H1 (cell line): ENCODE measurements around the gene PITPNC1. TPM values are rescaled to one million over a fixed set of nuclear protein-coding genes. Genes with fewer than 3 reads are reported as not detected.

Experiments
- CTCF ChIA-PET: fragments of 300-600 bp; sonication (Branson Sonifier 250); formaldehyde crosslinking; loops from one replicate; lab custom pipeline; 2021; ENCODE audit not compliant: partially characterized antibody; lab: Charles Lee
- POLR2A ChIA-PET: fragments of 300-600 bp; sonication (Branson Sonifier 250); formaldehyde crosslinking; loops from one replicate; lab custom pipeline; 2021; ENCODE audit warnings: inconsistent platforms; ENCODE audit not compliant: partially characterized antibody; lab: Charles Lee
- DNase-seq, 2 experiments: peaks; one replicate each; pipeline versions ENCODE4 v3.0.0 to v3.0.0-alpha.2; 2010 to 2022; ENCODE audit warnings: low spot score in 2 of 2, low read depth in 1 of 2, mixed read lengths in 1 of 2
- FAIRE-seq: peaks from 2 replicates; lab custom pipeline; 2011; peaks lifted over from hg19 to GRCh38; lab: Jason Lieb, UNC
- H2AFZ ChIP-seq: 2 replicates; pipeline ENCODE4 v1.8.1; 2012; ENCODE audit warnings: low read length, inconsistent platforms
- H2AK5ac ChIP-seq: 2 replicates; pipeline ENCODE4 v1.6.1; 2013; ENCODE audit warnings: low read depth, low read length
- H2BK120ac ChIP-seq: replicated peaks from 2 replicates; pipeline ENCODE3; 2013; ENCODE audit warnings: low read depth, low read length, inconsistent platforms
- H2BK12ac ChIP-seq: 2 replicates; pipeline ENCODE4 v1.6.1; 2013; ENCODE audit warnings: low read depth, low read length
- H2BK15ac ChIP-seq: 2 replicates; pipeline ENCODE4 v1.6.1; 2013; ENCODE audit warnings: low read length
- H2BK20ac ChIP-seq: 2 replicates; pipeline ENCODE4 v1.6.1; 2013; ENCODE audit warnings: low read length
- H2BK5ac ChIP-seq: 2 replicates; pipeline ENCODE4 v1.6.1; 2013; ENCODE audit warnings: low read depth, low read length
- H3K14ac ChIP-seq: 2 replicates; pipeline ENCODE4 v1.6.1; 2013; ENCODE audit warnings: inconsistent platforms; ENCODE audit not compliant: insufficient read length
- H3K18ac ChIP-seq: 2 replicates; pipeline ENCODE4 v1.6.1; 2013; ENCODE audit warnings: low read length; ENCODE audit errors: extremely low read depth
- H3K23ac ChIP-seq: 2 replicates; pipeline ENCODE4 v1.6.1; 2013; ENCODE audit warnings: inconsistent platforms; ENCODE audit not compliant: insufficient read length
- H3K23me2 ChIP-seq: 2 replicates; pipeline ENCODE4 v1.6.1; 2013; ENCODE audit warnings: low read depth, low read length
- H3K27ac ChIP-seq: 2 replicates; pipeline ENCODE4 v1.6.1; 2011; ENCODE audit warnings: low read depth, low read length, inconsistent platforms
- H3K27me3 ChIP-seq, 4 experiments: replicated peaks in 1 of 4; 1 replicate in 1 of 4; 2 replicates in 3 of 4; pipeline versions ENCODE4 v1.6.1 to v1.8.1; 2011 to 2013; ENCODE audit warnings: low read length in 3 of 4, mild to moderate bottlenecking in 3 of 4, inconsistent platforms in 2 of 4, mixed read lengths in 2 of 4, moderate library complexity in 1 of 4; ENCODE audit not compliant: control insufficient read depth in 3 of 4, insufficient read depth in 3 of 4; ENCODE audit errors: extremely low read depth in 1 of 4
- H3K36me3 ChIP-seq, 4 experiments: 2 replicates each; pipeline versions ENCODE4 v1.6.1 to v1.8.1; 2011 to 2013; ENCODE audit warnings: mild to moderate bottlenecking in 4 of 4, low read length in 3 of 4, moderate library complexity in 2 of 4, control low read depth in 1 of 4, inconsistent platforms in 1 of 4; ENCODE audit not compliant: insufficient read depth in 4 of 4, control insufficient read depth in 2 of 4
- H3K4ac ChIP-seq: replicated peaks from 2 replicates; pipeline ENCODE3; 2013; ENCODE audit warnings: low read length, low read depth, mixed read lengths, inconsistent platforms; ENCODE audit not compliant: insufficient read length
- H3K4me1 ChIP-seq, 4 experiments: replicated peaks in 1 of 4; 1 replicate in 1 of 4; 2 replicates in 3 of 4; pipeline versions ENCODE4 v1.6.1 to v1.8.1; 2011 to 2013; ENCODE audit warnings: low read length in 3 of 4, inconsistent platforms in 2 of 4, mixed read lengths in 1 of 4; ENCODE audit not compliant: insufficient read depth in 4 of 4, control insufficient read depth in 3 of 4
- H3K4me2 ChIP-seq, 2 experiments: 2 replicates each; pipeline versions ENCODE4 v1.6.1 to v1.8.1; 2011 to 2013; ENCODE audit warnings: low read depth in 2 of 2, low read length in 2 of 2, control low read depth in 1 of 2, inconsistent platforms in 1 of 2, mild to moderate bottlenecking in 1 of 2; ENCODE audit not compliant: insufficient read depth in 1 of 2
- H3K4me3 ChIP-seq, 4 experiments: fragments of 200-600, 300-600 bp in 1 of 4; sonication (generic), shearing (Covaris generic), sonication (Bioruptor Twin) in 1 of 4; 2 replicates each; pipeline versions ENCODE4 v1.5.1 to v1.8.1; 2011 to 2016; ENCODE audit warnings: low read length in 4 of 4, low read depth in 3 of 4, control low read depth in 2 of 4, inconsistent platforms in 2 of 4, mild to moderate bottlenecking in 2 of 4, mixed read lengths in 1 of 4, moderate library complexity in 1 of 4; ENCODE audit not compliant: insufficient read depth in 2 of 4; ENCODE audit errors: extremely low read depth in 1 of 4
- H3K56ac ChIP-seq: replicated peaks from 2 replicates; pipeline ENCODE3; 2013; ENCODE audit warnings: low read depth, mild to moderate bottlenecking, mixed read lengths, low read length, inconsistent platforms; ENCODE audit not compliant: insufficient read length
- H3K79me1 ChIP-seq: 2 replicates; pipeline ENCODE4 v1.6.1; 2013; ENCODE audit warnings: low read depth, low read length, control low read depth
- H3K79me2 ChIP-seq, 2 experiments: 2 replicates each; pipeline versions ENCODE4 v1.6.1 to v1.8.1; 2012 to 2013; ENCODE audit warnings: low read length in 2 of 2, mild to moderate bottlenecking in 2 of 2, inconsistent platforms in 1 of 2; ENCODE audit not compliant: insufficient read depth in 2 of 2, control insufficient read depth in 1 of 2
- H3K9ac ChIP-seq, 4 experiments: replicated peaks in 1 of 4; 1 replicate in 1 of 4; 2 replicates in 3 of 4; pipeline versions ENCODE4 v1.6.1 to v1.8.1; 2011 to 2013; ENCODE audit warnings: low read depth in 3 of 4, low read length in 3 of 4, control low read depth in 2 of 4, mild to moderate bottlenecking in 2 of 4, moderate library complexity in 2 of 4, inconsistent platforms in 1 of 4; ENCODE audit errors: extremely low read depth in 1 of 4
- H3K9me3 ChIP-seq, 2 experiments: 2 replicates each; pipeline versions ENCODE4 v1.6.1 to v1.8.1; 2012 to 2013; ENCODE audit warnings: mild to moderate bottlenecking in 2 of 2, moderate library complexity in 2 of 2, control low read depth in 1 of 2, inconsistent platforms in 1 of 2, low read depth in 1 of 2, low read length in 1 of 2, mixed read lengths in 1 of 2; ENCODE audit not compliant: insufficient read depth in 2 of 2
- H4K20me1 ChIP-seq, 2 experiments: replicated peaks in 1 of 2; 2 replicates each; pipeline versions ENCODE3 to v1.8.1; 2011 to 2013; ENCODE audit warnings: inconsistent platforms in 2 of 2, low read length in 2 of 2, mild to moderate bottlenecking in 1 of 2; ENCODE audit not compliant: insufficient read depth in 2 of 2, control insufficient read depth in 1 of 2
- H4K5ac ChIP-seq: 2 replicates; pipeline ENCODE4 v1.6.1; 2013; ENCODE audit warnings: low read length, low read depth, mixed read lengths, inconsistent platforms; ENCODE audit not compliant: insufficient read length
- H4K8ac ChIP-seq: 2 replicates; pipeline ENCODE4 v1.8.0; 2013; ENCODE audit warnings: mild to moderate bottlenecking, moderate library complexity, low read length, inconsistent platforms; ENCODE audit not compliant: insufficient read depth; ENCODE audit errors: extremely low read depth
- H4K91ac ChIP-seq: replicated peaks from 2 replicates; pipeline ENCODE3; 2013; ENCODE audit warnings: low read length, mixed read lengths, inconsistent platforms; ENCODE audit not compliant: insufficient read length
- ASH2L ChIP-seq: fragments of 200-600, 300-600 bp; sonication (generic); IDR thresholded peaks from one replicate; pipeline ENCODE4 v1.7.1; 2017; ENCODE audit warnings: low read length
- BRCA1 ChIP-seq: IDR thresholded peaks from 2 replicates; pipeline ENCODE4 v1.6.1; 2012; ENCODE audit warnings: low read depth, low read length, improper control_type of control experiment
- CHD1 ChIP-seq: IDR thresholded peaks from 2 replicates; pipeline ENCODE4 v1.6.1; 2012; ENCODE audit warnings: low read depth, low read length, improper control_type of control experiment
- CREB1 ChIP-seq: IDR thresholded peaks from 2 replicates; pipeline ENCODE4 v1.6.1; 2012; ENCODE audit warnings: inconsistent platforms
- CTBP2 ChIP-seq: IDR thresholded peaks from 2 replicates; pipeline ENCODE4 v1.7.0; 2011; ENCODE audit warnings: borderline replicate concordance, mild to moderate bottlenecking, moderate library complexity, mixed read lengths, low read length; ENCODE audit not compliant: insufficient read depth, insufficient read length
- EGR1 ChIP-seq: IDR thresholded peaks from 2 replicates; pipeline ENCODE4 v1.6.1; 2011; ENCODE audit warnings: low read depth, low read length, borderline replicate concordance
- HDAC6 ChIP-seq: IDR thresholded peaks from one replicate; pipeline ENCODE4 v1.7.1; 2012; ENCODE audit warnings: low read depth, mild to moderate bottlenecking, inconsistent platforms, low read length, moderate library complexity
- RNF2 ChIP-seq: fragments of 200-900, 300-1000 bp; sonication (generic); IDR thresholded peaks from 2 replicates; pipeline ENCODE4 v1.7.1; 2016; ENCODE audit warnings: borderline replicate concordance, low read depth, mild to moderate bottlenecking, antibody characterized with exemption, low read length; ENCODE audit not compliant: poor library complexity, severe bottlenecking; ENCODE audit errors: missing control alignments
- SAP30 ChIP-seq: fragments of 300-600 bp; sonication (generic); IDR thresholded peaks from 2 replicates; pipeline ENCODE4 v1.7.1; 2012; ENCODE audit warnings: low read length, moderate library complexity, mild to moderate bottlenecking, inconsistent platforms; ENCODE audit not compliant: insufficient read depth, insufficient replicate concordance
- SP4 ChIP-seq: IDR thresholded peaks from 2 replicates; pipeline ENCODE4 v1.6.1; 2012; ENCODE audit warnings: low read length, inconsistent platforms
- TAF7 ChIP-seq: optimal IDR thresholded peaks from 2 replicates; pipeline ENCODE3; 2011; ENCODE audit warnings: low read depth, mild to moderate bottlenecking, inconsistent platforms, low read length, moderate library complexity, borderline replicate concordance
- TBP ChIP-seq: IDR thresholded peaks from 2 replicates; pipeline ENCODE4 v1.6.1; 2011; ENCODE audit warnings: low read depth, low read length, improper control_type of control experiment
- WGBS, 2 experiments: shearing (Covaris generic) in 1 of 2; methylation state at CpG; one replicate each; pipeline versions ENCODE4 v1.1.6 to v1.1.7; 2013 to 2015; ENCODE audit warnings: low lambda C conversion rate in 2 of 2, mixed read lengths in 2 of 2, inconsistent platforms in 1 of 2, low coverage in 1 of 2, missing lambda C conversion rate in 1 of 2; ENCODE audit not compliant: insufficient replicate concordance in 2 of 2, insufficient coverage in 1 of 2, insufficient read length in 1 of 2; ENCODE audit errors: extremely low coverage in 1 of 2, missing lambda C conversion rate in 1 of 2; 5-methylcytosine and 5-hydroxymethylcytosine counted together
- polyA plus RNA-seq, 7 experiments: library from polyadenylated mRNA; depleted of rRNA in 3 of 7; stranded (reverse) in 5 of 7; unstranded in 2 of 7; fragments of >200 nt in 5 of 7; fragments of 200-250 nt in 2 of 7; gene quantifications; 1 replicate in 5 of 7; 2 replicates in 1 of 7; 4 replicates in 1 of 7; pipeline versions ENCODE4 v1.2.1 to v1.2.3, GENCODE V29; 2011 to 2013; ENCODE audit warnings: missing spikeins in 2 of 7, mixed read lengths in 2 of 7
- total RNA-seq: library from RNA; stranded (reverse); fragmentation: NEBNext Ultra II Directional; extraction: Animal tissue kit (Norgen Biotek cat#: 25700); gene quantifications from 2 replicates; pipeline ENCODE4 v1.2.1, GENCODE V29; 2021
- TF ChIP-seq, protein P1 (sequence below): IDR thresholded peaks from 2 replicates; pipeline ENCODE4 v1.6.1; 2012; ENCODE audit warnings: inconsistent platforms

PITPNC1 gene
- total and polyA plus RNA-seq, 2 of the 8 experiments (the other 6 are each of a cell fraction or from before 2014, with no cell fraction given): 17.6 to 54.7 TPM

DNA sequence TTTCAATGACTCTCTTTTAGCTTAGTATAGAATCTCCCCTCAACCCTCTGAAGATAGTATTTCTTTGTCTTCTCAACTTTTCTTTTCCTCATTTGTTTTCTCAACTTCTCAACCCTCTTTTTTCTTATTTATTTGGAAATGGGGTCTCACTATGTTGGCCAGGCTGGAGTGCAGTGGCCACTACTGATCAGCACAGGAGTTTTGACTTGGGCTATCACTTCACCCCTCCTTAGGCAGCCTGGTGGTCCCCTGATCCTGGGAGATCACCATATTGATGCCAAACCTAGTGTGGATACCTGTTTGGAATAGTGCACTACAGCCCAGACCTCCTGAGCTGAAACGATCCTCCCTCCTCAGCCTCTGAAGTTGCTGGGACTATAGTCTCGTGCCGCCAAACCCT lies 79.8 kb downstream of the PITPNC1 start:
- Histone ChIP-seq H3K4me2 (no peak overlapping the region), H3K4me1 (no peaks in the 10 kb centered on the region), H3K79me1 (peaks cover 3% of the 10 kb centered on the region; the same call in 1 of the 2 replicates), H2AFZ (no peak overlapping the region), H3K27me3 (no peaks in the 10 kb centered on the region), H3K18ac (no peak overlapping the region), H3K56ac (no peak overlapping the region), H3K14ac (no peak overlapping the region), H3K4me3 (no peak overlapping the region), H3K23me2 (no peaks in the 10 kb centered on the region), H3K4ac (no peak overlapping the region), H2BK20ac (no peak overlapping the region), H2BK120ac (no peak overlapping the region), H3K9ac (no peak overlapping the region), H3K79me2 (peaks cover 0 to 59% of the 10 kb centered on the region in 2 experiments), H4K8ac (no peak overlapping the region), H3K9me3 (peaks cover 0 to 5% of the 10 kb centered on the region in 2 experiments; a peak in 1 of 4 replicates), H3K23ac (no peak overlapping the region), H2BK15ac (no peak overlapping the region), H2BK12ac (no peak overlapping the region), H4K91ac (no peak overlapping the region), H4K5ac (no peak overlapping the region), H3K36me3 (0 out of 8 replicates have a peak, but pooled peaks cover 0 to 4% (median 0%) of the 10 kb centered on the region in 4 experiments), H4K20me1 (no peaks in the 10 kb centered on the region), H2AK5ac (no peak overlapping the region), H3K27ac (no peak overlapping the region), H2BK5ac (no peak overlapping the region)
- ChIA-PET POLR2A (no interaction called here), CTCF (interaction anchor here (0.8 to 2.1 kb wide), 4 partner anchors 9 to 78 kb away, joined by 3 to 12 read pairs (median 4); no protein-coding TSS in a partner anchor)
- FAIRE-seq (no peak), DNase-seq (no peak)
- TF ChIP-seq SP4 (no peak), HDAC6 (no peak), CHD1 (no peak), CREB1 (no peak), EGR1 (no peak), RNF2 (no peak), TAF7 (no peak), CTBP2 (no peak), ASH2L (no peak), SAP30 (no peak), TBP (no peak), BRCA1 (no peak)
- TF ChIP-seq, protein P1, sequence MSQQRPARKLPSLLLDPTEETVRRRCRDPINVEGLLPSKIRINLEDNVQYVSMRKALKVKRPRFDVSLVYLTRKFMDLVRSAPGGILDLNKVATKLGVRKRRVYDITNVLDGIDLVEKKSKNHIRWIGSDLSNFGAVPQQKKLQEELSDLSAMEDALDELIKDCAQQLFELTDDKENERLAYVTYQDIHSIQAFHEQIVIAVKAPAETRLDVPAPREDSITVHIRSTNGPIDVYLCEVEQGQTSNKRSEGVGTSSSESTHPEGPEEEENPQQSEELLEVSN: no peak
- 100% methylated on average over 3 of the region's 3 CpGs; no CpG with 5 or more reads in 1 of the 2 experiments for WGBS, 2 experiments
